HG03457 (cell line): ENCODE data around the gene ARHGAP10.
A peak's percentile ranks its signal among the peaks of the same experiment; 100 is the strongest.
"Not testable (repeated sequence)": the region's sequence is repeated elsewhere in the genome, so short reads cannot be mapped to it uniquely, and the experiment has no call there.

Source experiments
- ATAC-seq: cut with Tn5 transposase; IDR thresholded peaks from one replicate; pipeline ENCODE4 v1.9.1; 2021; ENCODE audit warnings: moderate number of reproducible peaks; ENCODE audit not compliant: unreplicated experiment

The ARHGAP10 gene

DNA sequence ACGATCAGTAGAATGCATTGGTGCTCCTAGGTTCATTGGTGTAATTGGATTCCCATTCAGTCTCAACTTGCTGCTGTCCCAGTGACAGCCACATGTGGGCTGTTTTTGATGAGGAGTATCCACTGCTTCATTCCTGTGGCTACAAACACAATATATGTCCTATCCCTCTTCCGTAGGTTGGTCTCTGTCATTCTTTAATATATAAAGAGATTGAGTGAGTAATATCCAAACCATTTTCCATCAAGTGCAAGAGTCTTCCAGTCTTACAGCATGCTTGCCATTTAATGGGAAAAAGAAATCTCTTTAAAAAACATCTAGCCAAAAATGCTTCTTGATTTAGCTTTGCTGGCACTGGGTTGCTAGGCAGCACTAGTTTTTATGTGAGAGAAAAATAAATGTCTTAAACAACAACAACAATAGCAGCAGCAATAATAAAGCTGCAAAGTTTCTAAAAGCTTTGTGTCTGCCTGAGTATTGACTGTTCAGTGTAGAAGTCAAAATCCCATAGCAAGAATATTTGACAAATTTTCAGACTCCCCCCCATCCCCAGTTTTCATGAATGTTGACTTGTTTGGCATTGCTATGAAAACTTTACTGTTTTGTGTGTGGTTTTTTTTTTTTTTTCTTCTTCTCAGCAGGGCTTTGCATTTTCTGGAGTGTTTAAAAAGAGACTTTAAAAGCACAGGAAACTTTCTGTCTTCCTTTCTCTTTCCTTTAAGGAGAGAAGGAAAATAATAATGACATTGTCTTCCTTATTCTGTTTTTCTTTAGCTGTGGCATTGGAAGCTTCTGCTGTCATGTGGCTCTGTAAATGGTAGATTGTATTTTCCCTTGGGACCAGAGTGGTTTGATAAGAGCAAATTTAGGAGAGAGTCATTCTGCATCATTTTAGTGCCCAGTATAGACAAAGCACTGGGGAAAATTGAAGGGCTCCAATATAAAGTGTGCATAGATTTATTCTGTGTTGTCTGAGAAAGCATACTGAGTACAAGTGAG is 244.3 kb downstream of the ARHGAP10 start:
- ATAC-seq, result no peak

DNA sequence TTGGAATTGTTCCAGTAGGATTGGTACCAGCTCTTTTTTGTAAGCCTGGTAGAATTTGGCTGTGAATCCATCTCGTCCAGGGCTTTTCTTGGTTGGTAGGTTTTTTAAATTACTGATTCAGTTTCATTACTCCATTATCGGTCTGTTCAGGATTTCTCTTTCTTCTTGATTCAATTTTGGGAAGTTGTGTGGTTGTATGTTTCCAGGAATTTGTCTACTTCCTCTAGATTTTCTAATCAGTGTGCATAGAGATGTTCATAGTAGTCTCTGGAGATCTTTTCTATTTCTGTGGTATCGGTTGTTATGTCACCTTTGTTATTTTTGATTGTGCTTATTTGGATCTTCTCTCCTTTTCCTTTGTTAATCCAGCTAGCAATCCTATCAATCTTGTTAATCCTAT is 248.7 kb downstream of the ARHGAP10 start:
- ATAC-seq, result no peak

DNA sequence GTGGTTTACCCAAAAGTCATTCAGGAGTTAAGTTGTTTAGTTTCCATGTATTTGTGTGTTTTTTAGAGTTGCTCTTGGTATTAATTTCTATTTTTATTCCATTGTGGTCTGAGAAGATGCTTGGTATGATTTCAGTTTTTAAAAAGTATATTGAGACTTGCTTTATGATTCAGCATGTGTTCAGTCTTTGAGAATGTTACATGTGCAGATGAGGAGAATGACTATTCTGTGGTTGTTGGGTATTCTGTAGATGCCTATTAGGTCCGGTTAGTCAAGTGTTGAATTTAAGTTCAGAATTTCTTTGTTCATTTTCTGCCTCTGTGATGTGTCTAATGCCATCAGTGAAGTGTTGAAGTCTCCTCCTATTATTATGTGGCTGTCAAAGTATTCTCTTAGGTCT is 249.4 kb downstream of the ARHGAP10 start:
- peak; percentile 92 for ATAC-seq

DNA sequence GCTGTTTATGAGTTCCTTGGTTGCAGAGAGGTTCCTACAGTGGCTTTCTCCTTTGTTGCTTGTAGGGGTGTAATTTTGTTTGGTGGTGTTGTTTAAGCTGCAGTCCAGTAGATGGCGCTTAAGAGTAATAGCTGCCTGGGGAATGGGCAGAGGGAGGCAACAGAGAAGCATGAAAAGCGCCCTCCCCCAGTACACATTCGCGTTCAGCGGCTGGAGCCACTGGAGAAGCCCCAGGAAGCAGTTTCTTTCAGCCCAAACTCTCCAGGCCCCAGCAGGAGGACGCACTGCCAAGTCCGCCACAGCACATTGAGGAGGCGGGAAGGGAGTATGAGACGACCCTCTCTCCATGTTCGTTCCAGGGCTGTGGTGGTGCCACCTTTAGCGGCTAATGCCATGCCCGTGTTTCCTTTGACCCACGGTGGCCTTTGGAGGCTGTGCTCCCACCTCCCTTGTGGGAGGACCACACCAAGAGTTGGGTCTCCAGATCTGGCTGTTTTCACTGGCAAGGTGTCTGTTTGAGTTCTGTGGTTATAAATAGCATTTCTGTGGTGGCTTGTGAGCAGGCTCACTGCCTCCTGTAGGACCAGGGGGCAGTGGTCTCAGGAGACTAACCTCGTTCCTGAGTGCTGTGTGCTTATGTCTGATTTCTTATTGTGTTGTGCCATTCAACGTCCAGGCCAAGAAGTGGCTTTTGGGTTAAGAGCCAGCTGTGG is 252.3 kb downstream of the ARHGAP10 start:
- ATAC-seq, result no peak

DNA sequence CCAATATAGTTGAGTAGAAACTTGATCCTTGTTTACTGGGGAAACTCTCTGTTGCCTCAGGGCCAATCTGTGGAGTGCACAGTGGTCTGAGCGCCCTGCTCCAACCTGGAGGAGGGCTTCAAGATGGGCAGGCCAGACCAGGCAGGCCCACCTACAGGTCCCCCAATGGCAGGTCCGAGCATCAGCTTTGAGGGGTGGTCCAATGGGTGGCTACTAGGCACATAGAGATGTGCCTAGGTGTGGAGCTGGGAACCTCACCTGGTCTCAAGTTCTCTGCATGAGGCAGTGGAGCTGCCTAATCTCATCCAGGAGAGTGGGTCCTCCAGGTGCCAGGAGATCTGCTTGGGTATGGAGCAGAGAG is 252.9 kb downstream of the ARHGAP10 start:
- ATAC-seq, result no peak

DNA sequence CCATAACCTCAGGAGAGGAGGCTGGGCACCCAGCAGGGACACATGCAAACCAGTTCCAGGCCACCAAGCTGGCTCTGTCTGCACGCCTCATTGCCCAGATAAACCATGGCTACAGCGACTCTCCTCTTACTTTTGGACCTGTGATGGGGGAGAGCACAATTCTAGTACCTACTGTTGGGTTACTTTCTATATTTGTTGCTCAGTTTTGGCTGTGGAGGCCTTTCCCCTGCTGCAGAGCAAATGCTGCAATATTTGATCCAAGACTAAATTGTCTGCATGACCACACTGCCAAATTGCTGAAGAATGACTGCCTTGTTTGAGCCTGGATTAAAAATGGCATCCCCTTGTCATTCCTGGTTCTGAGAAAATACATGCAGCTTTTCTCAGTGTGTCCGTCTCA is 253.5 kb downstream of the ARHGAP10 start:
- ATAC-seq, result no peak

DNA sequence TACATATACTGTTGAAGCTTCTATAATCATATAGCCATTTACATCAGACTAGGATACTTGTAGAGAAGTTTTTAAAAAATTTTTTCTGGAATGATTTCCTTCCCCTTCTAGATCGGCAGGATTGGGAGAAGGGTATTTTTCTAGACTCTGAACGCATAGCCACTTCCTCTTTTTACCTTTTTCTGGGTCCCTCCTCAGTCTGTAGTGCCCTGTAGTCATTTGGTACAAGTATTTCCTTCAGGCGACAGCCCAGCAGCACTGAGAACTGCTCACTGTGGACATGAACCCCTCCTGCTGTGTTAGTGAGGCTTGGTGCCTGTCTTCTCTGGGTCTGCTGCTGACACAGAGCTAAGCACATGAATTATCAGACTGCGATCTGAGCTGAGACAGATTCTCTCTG is 255.4 kb downstream of the ARHGAP10 start:
- ATAC-seq, result peak; percentile 50

DNA sequence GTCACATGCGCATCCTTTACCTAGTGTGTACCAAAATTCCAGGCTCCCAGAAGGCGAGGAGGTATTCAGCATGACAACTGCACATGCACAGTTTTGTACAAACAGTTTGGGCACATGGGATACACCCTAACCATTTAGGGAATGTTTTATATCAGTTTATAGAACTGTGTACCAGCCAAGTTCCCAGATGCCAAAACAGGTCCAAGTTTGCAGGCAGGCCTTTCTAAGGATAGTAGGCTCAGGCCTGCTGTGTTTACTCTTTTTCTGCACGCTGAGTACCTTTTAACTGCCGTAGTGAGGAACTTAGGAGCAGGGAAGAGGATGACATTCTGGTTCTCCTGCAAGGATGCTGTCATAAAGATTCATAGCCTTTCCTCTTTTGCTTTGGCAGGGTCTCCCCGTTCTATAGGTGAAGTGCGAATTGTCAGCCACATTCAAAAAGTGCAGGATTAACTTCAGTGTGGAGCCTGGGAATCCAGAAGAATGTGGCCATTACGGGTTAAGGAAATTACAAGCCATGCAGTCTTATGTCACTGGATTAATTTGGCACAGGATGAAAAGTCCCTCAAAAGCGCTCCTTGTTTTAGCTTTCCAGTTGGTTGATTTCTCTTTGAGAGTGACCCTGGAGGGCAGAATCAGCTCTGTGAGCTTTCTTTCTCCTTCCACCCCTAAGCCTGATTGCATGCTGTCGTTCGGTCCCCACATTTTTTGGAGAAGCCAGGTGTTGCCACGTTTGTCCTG is 259.8 kb downstream of the ARHGAP10 start:
- ATAC-seq, result no peak

DNA sequence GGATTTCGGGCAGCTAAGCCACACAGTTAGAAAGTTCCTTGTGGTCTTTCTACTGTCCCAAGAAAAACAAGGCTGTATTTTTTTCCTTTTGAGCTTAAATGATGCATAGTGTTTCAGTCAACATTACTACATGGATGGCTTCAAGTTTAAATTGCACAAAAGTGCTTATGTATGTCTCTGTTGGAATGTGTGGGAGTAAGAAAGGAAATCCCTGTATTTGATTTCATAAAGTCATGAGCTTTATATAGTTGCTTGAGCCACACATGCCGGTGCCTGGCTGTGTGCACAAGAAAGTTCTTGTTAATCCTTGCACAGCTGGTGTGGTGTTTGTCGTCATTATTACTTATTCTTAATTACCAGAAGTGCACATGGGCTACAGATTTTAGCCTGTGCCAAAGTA is 262.2 kb downstream of the ARHGAP10 start:
- no peak for ATAC-seq

DNA sequence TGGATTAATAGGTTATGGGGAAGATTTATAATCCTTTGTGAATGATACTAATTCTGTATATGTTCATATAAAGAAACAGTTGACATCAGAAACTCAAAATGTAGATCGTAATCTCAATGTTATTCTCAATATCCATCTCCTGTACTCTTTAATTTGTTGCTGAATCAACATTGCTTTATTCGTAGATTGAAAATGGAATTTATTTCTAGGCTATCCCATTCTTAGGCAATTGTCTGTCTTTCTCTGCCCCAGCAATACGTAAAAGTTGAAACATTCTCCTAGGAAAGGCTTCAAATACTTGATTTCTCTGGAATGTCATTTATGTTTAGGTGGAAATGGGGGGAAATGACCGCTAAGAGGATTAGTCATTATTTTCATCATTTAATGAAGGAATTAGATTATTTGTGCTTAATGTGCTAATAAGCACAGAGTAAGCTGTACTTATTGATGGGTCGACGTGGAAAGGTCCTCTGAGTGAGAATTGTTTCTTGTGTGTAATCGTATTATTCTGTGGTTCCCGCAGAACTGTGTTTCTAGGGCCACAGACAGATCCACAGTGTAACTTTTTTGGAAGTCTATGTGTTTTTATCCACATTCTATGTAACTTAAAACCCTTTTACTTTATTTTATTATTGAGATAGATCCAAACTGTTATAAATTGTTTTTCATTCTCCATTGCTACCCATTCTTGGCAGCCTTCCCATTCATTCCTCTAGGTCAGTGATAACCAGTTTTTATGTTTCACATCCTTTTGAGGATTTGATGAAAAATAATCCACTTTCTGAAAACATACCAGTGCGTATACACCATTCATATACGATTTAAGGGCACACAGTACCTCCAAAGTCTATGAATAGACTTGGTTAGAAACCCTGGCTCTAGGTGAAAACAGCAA is 262.9 kb downstream of the ARHGAP10 start:
- no peak for ATAC-seq

DNA sequence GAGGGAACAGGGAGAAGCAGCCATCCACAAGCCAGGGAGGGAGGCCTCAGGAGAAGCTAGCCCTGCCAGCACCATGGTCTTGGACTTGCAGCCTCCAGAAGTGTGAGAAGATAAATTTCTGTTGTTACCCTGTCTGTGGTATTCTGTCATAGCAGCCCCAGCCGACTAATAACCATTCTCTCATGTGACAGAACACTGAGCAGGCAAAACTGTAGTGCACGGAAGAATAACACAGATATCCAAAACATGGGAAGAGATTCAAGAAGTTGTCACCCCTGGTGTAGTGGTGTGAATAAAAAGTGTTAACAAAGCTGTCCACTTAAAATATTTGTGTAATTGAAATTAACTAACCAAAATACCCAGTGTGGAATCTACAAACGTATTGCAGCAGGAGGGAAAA is 265.0 kb downstream of the ARHGAP10 start:
- no peak for ATAC-seq

DNA sequence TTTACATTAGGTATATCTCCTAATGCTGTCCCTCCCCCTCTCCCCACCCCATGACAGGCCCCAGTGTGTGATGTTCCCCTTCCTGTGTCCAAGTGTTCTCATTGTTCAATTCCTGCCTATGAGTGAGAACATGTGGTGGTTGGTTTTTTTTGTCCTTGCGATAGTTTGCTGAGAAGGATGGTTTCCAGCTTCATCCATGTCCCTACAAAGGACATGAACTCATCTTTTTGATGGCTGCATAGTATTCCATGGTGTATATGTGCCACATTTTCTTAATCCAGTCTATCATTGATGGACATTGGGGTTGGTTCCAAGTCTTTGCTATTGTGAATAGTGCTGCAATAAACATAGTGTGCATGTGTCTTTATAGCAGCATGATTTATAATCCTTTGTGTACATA is 268.1 kb downstream of the ARHGAP10 start:
- ATAC-seq, result not testable (repeated sequence)

DNA sequence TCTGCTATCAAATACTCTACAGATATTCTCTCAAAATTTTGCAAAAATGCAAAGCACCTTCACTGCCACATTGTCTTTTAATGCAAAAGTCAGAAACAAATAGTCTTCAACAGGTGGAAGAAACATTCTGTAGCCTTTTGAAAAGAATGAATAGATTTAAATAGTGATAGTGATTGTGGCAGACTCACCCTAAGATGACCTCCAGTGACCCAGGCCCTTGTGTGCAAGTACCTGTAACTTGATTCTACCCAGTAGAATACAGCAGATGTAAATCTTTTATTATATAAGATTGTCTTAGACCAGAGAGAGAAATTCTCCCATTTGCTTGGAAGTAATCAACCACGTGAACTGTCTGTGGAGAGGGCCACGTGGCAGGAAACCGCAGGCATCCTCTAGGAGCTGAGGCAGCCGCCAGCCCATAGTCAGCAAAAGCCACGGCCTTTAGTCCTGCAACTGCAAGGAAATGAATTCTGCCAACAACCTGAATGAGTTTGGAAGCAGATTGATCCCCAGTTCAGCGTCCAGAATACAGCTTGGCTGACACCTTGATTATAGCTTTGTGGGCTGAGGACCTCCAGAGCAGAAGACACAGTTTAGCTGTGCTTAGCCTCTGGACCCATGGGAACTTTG is 272.5 kb downstream of the ARHGAP10 start:
- ATAC-seq, result no peak

DNA sequence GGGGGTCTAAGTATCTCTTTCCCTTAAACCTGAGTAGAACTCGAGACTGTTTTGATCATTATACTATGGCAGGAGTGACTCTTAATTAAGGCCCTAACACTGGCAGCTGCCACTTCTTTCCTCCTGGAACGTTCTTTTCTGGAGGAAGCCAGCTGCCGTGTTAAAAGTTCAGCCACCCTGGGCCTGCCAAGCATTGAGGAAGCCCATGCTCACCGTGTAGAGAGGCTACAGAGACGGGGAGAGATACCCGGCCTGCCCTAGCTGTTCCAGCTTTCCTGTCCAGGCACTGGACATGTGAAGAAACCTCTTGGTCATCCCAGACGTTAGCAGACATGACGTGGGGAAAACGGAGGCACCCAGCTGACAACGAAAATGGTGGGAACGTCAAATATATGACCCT is 274.1 kb downstream of the ARHGAP10 start:
- ATAC-seq, result no peak

DNA sequence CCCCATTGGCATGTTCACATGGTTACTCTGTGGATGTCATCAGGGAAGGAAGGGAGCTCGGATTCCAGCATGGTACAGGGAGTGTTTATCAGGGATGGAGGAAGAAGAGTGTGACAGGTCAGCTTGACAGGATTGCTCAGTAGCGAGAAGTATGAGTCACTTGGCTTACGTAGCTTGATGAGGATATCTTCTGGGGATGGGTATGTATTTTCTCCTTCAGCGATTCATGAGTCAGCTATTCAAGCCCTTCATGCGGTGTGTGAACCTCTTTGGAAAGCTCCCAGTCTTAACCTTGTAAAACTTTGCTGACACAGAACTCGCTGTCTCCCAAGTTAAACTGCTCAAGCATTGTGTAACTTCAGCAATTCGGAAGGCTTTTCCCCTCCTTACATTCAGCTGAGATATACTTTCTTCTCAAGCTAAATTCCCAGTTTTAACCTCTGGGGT is 275.4 kb downstream of the ARHGAP10 start:
- ATAC-seq, result no peak

DNA sequence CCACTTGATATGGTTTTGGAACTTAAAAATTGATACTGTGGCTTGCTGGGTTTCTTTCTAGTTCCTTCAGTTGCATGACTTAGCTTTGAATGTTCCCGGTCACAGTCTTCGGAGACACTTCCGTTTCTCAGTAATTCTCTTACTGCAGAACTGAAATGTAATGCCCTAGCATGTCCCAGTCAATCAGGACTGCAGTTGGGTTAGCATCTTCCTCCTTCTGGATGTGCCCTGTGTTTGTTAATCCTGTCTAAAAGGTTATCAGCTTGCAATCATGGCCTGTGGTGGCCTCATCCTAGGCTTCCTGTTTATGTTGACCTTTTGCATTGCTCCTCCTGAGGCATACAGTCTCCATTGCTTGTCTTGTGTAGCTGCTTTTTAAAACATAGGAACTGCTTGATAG is 275.9 kb downstream of the ARHGAP10 start:
- no peak for ATAC-seq

DNA sequence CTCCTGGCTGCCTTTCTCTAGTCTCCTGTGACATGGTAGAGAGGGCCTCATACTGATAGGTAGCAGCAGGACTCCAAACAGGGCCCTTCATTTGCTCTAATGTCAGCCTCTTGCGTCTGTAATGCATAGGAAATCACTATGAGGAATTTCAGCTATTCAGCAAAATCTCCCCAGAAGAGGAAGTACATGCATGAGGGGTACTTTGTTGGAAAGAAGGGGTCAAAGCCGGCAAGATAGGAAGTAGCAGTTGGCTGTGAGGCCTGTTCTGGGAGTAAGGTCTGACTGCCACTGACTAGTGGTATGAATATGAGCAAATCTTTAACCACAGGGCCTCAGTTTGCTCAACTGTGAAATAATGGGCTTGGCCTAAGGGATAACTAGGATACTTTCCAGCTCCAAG is 283.2 kb downstream of the ARHGAP10 start:
- no peak for ATAC-seq

DNA sequence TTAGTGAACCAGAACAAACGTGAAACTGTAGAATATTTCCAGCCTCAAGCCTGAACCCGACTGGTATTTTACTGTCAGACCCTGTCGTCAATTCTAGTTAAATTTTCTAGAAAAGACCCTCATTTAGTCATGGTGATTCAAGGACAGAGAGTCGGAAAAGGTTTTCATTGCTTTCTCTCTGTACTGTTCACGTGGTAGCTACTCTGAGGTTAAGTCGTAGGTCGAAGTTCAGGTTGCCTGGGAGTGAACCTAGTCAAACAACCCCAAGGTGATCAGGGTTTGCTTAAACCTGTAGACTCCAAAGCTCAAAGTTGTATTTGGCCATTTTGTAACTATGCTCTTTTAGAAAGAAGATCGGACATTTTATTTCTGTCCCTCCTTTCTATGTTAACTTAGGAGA is 283.6 kb downstream of the ARHGAP10 start:
- no peak for ATAC-seq

DNA sequence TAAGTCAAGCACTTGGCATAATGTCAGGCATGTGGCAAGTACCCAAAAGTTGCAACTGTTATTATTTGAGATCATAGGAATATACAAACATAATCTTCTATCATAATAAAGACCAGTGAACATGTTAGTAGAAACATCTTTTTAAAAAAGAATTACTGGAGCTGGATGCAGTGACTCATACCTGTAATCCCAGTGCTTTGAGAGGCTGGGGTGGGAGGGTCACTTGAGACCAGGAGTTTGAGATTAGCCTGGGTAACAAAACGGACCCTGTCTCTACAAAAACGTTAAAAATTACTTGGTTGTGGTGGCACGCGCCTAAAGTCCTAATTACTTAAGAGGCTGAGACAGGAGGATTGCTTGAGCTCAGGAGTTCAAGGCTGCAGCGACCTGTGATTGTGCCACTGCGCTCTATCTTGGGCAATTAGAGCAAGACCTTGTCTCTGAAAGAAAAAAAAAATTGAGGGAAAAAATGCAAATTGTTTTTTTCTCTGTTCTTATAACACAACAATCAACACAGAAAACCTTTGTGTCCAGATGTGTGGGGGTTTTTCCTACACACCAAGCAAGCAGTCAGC is 284.3 kb downstream of the ARHGAP10 start:
- no peak for ATAC-seq

DNA sequence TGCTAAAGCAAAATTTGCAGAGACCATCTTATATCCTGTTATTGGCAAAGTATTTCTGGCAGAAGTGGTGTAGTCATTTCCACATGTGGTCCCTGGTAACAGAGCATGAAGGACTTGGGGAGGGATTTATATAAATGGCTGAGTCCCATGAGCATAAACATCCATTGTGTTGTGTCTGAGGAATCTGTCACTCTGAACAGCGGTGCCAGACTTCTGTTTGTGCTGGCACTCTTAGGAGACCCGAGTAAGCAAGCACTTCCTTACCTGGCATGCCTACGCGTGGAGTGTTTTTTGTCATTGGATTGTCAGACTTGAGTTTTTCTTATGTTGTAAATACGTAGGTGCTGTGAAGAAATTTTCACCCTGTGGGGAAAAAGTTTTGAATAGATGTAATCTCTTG is 285.9 kb downstream of the ARHGAP10 start:
- ATAC-seq, result no peak
